ENCODE data around the gene SNX1.
A peak's percentile ranks its signal among the peaks of the same experiment; 100 is the strongest.

GRCh38 chr15:64092075-64092820, 3.5 kb upstream of the SNX1 start:
- TF ChIP-seq, protein P1, sequence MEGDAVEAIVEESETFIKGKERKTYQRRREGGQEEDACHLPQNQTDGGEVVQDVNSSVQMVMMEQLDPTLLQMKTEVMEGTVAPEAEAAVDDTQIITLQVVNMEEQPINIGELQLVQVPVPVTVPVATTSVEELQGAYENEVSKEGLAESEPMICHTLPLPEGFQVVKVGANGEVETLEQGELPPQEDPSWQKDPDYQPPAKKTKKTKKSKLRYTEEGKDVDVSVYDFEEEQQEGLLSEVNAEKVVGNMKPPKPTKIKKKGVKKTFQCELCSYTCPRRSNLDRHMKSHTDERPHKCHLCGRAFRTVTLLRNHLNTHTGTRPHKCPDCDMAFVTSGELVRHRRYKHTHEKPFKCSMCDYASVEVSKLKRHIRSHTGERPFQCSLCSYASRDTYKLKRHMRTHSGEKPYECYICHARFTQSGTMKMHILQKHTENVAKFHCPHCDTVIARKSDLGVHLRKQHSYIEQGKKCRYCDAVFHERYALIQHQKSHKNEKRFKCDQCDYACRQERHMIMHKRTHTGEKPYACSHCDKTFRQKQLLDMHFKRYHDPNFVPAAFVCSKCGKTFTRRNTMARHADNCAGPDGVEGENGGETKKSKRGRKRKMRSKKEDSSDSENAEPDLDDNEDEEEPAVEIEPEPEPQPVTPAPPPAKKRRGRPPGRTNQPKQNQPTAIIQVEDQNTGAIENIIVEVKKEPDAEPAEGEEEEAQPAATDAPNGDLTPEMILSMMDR (conservative IDR thresholded peaks at IDR 0.05; ENCODE audit: low read depth, low read length), result peak; percentile 51
- TF ChIP-seq EZH2 (IDR thresholded peaks at IDR 0.05; ENCODE audit: low read length, unreplicated experiment), result no peak
